Esophagus muscularis mucosa (tissue), 4 donors: Measurements from ENCODE around the gene FCGR1A.
"Not testable (repeated sequence)": the region's sequence is repeated elsewhere in the genome, so short reads cannot be mapped to it uniquely, and the experiment has no call there.

Source experiments
- CTCF ChIP-seq, 3 experiments: fragments of 200-600 bp in 2 of 3; fragments of 450-650 bp in 1 of 3; sonication (generic) in 2 of 3; IDR thresholded peaks; one replicate each; pipeline ENCODE4 v1.5.1; 2017 to 2019; ENCODE audit warnings: antibody characterized with exemption in 3 of 3, mild to moderate bottlenecking in 2 of 3, moderate library complexity in 1 of 3
- EP300 ChIP-seq: sonication (generic); formaldehyde crosslinking; IDR thresholded peaks from one replicate; pipeline ENCODE4 v1.6.1; 2017; ENCODE audit warnings: antibody characterized with exemption
- POLR2A ChIP-seq: fragments of 450-650 bp; IDR thresholded peaks from one replicate; pipeline ENCODE4 v1.6.1; 2017; ENCODE audit warnings: antibody characterized with exemption, moderate library complexity, mild to moderate bottlenecking, low read depth
- POLR2AphosphoS5 ChIP-seq, 2 donors: sonication (generic); formaldehyde crosslinking; IDR thresholded peaks; one replicate each; pipeline ENCODE4 v1.6.1; 2017; ENCODE audit warnings: antibody characterized with exemption in 2 of 2

- TF ChIP-seq CTCF (IDR thresholded peaks at IDR 0.05); POLR2A; EP300; POLR2AphosphoS5 (IDR thresholded peaks at IDR 0.05): not testable (repeated sequence)
Observed at GRCh38 chr1:149820387-149820786, 37.9 kb downstream of the FCGR1A start.
